ENCODE measurements around the gene KCNJ10.
"Not testable (repeated sequence)": the region's sequence is repeated elsewhere in the genome, so short reads cannot be mapped to it uniquely, and the experiment has no call there.

Gene KCNJ10

DNA sequence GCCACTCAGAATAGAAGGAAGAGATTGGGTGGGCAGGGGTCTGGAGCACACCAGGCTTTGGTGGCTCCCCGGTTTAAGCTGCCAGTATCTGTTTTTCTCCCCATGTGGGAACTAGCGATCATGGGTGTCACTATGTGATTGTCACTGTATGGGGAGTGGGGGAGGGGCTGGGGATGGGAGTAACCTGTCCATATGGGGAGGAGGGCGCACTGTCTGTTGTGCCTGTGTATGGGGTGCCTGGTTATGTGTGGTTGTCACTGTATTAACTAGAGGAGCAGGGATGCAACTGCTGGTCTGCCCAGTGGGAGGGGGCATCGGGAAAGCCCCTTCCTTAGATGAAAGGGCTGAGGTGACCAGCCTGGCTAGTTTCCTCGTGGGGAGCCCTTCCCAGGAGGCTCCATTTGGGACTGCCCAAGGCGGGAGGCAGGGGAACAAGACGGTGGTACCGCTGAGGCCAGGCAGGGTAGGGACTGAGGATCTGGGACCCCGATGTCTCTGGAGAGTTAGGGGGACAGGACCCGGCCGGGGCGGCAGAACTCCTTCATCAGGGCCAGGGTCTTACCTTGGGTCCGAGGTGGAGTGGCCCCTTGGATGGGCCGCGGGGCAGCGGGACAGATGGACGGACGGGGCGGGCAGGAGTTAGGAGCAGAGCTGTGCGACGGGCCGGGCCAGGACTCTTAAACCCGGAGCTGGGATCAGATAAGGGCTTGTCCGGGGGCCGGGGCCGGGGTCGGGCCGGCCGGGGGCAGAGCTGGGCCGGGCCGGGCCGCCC is at the start of gene KCNJ10:
TSS of gene KCNJ10 (minus strand) at position 701 of the 772 bp plus-strand sequence. CDS start 27,628 bp downstream, outside the sequence.
- no peak for DNase-seq

DNA sequence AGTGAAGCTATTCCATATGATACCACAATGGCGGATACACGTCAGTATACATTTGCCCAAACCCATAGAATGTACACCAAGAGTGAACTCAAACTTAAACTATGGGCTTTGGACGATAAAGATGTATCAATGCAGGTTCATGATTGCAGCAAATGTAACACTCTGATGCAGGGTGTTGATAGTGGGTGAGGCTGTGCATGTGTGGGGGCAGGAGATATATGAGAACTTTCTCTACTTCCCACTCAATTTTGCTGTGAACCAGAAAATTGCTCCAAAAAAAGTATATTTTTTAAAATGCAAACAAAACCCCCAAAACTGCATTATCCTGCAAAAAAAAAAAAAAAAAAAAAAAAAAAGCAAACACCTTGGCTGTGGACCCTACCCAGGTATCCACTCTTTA is 49.0 kb upstream of the KCNJ10 start:
- no peak for DNase-seq

- no peak for DNase-seq
Measured at GRCh38 chr1:160117709-160118183, 47.8 kb upstream of the KCNJ10 start.

DNA sequence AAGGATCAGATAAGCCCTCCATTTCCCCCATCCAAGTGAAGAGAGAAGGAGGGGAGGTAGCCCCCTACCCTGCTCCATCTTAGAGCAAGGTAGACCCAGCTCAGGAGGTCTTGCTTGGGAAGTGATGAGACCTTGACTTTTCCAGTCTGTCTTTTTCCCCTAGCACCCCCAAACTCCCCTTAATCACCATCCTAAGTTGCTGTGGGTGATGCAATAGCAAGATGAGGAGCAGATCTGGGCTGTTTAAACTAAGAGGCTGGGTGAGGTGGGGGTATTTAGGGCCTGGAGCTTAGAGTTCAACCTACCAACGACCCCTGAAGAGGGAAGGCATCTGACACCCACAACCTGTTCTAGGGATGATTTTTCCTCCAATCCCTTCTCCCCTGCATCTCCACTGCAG is 47.3 kb upstream of the KCNJ10 start:
- no peak for DNase-seq

GRCh38 chr1:160116283-160117147 is 46.6 kb upstream of the KCNJ10 start:
- no peak for DNase-seq

DNA sequence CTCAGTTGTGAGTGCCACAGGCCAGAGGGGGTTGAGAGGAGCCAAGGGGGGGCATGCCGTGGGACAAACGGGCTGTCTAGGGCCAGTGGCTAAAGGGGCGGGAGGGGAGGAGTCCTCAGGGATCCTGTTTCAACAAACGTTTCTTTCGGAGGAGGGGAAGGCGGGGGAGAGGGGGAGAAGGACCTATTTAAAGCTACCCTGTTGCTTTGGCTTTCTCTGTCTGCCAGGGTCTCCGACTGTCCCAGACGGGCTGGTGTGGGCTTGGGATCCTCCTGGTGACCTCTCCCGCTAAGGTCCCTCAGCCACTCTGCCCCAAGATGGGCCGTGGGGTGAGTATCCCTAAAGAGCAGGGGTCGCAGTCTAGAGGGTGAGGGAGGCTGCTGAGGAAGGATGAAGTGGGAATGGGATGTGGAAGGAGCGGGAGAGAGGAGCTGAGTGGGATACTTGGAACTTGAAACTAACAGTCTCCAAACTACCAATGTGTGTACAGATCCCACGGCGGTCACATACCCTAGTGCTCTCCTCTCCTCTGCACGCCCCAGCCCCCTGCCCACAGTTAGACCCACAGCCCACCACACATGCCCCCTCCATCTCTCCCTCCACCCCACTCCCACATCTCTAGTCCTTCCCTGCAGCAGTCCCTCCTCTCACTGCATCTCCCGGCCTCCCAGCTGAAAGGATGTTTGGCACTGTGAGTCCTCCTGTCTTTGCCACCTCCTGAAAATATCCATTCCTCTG is 45.8 kb upstream of the KCNJ10 start, which contains the start of gene ATP1A2:
TSS of gene ATP1A2 (plus strand) at position 215 of the 738 bp plus-strand sequence. CDS start at position 318, 103 bp downstream.
- no peak for DNase-seq

- DNase-seq = no peak
Measured at GRCh38 chr1:160114085-160114484, 44.1 kb upstream of the KCNJ10 start.

GRCh38 chr1:160113407-160113806 is 43.4 kb upstream of the KCNJ10 start:
- DNase-seq = no peak

DNA sequence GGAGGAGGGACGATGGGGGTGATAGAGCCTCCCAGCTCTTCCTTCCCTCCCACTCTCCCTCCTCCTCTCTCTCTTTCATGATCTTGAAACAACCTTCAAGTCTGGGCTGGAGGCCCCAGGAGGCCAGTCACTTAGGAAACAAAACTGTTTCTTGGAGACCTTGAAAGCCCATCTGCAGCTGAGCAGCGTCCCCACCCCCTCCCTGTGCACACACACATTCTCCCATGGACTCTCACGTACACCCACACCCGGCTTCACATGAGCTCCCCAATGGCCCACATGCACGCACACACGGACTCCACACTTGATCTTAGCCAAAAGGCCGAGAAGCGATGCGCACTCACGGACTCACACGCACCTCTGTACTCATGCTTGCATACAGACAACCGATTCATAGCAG is 42.4 kb upstream of the KCNJ10 start:
- no peak for DNase-seq

DNA sequence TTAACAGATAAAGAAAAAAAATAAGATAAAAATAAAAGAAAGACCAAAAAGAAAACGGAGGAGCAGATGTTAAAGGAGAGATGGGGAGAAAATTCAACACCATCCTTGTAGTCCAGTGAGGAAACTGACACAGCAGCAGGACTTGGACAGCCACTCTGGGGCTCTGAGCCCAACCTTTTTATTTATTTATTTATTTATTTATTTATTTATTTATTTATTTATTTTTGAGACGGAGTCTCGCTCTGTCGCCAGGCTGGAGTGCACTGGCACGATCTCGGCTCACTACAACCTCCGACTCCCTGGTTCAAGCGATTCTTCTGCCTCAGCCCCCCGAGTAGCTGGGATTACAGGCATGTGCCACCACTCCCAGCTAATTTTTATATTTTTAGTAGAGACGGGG is 41.5 kb upstream of the KCNJ10 start:
- not testable (repeated sequence) for DNase-seq

GRCh38 chr1:160109686-160110085 is 39.7 kb upstream of the KCNJ10 start:
- no peak for DNase-seq

DNA sequence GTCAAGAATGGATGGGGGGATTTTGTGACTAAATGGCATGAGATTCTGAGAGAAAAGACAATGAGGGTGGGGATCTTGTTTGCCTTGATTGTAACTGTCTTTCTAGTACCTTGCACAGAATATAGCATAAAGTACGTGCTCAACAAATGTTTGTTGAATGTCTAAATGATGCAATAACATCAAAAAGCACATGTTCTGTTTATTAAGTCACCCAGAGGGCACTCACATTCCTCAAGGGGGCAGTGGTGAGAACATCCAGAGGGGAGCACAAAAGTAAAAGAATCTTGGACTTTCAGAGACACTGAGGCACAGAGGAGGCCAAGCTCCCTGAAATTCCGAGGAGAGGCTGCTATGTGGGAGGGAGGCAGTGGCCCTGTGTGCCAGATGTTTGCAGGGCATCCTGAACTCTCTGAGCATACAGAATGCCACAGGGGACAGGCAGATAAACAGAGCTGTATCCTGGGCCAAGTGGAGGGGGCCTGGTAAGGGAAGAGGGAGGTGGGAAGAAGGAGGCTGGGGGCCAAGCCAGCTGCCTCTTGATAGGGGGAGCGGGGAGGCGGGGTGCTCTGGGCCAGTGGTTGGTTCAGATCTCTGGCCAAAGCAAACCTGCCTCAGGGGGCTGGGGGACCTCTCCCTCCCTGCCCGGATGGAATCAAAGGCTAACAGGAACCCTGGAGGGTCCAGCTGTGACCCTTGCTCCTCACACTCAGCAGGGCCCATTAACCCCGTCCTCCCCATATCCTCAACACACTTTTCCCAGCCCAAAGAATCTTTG is 39.1 kb upstream of the KCNJ10 start:
- DNase-seq = no peak

GRCh38 chr1:160107512-160107911 is 37.6 kb upstream of the KCNJ10 start:
- no peak for DNase-seq

DNA sequence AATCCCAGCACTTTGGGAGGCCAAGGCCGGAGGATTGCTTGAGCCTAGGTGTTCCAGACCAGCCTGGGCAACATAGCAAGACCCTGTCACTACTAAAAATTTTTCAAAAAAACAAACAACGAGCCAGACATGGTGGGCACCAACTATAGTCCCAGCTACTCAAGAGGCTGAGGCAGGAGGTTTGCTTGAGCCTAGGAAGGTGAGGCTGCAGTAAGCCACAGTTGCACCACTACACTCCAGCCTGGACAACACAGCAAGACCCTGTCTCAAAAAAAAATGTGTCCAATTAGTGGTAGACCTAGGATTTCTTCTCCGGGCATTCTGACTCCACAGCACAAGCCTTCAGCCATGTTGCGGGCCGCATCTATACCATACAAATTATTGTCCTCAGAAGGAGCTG is 35.2 kb upstream of the KCNJ10 start:
- no peak for DNase-seq

- no peak for DNase-seq
Measured at GRCh38 chr1:160104486-160104885, 34.5 kb upstream of the KCNJ10 start.

- no peak for DNase-seq
Measured at GRCh38 chr1:160103658-160104408, 33.9 kb upstream of the KCNJ10 start.

DNA sequence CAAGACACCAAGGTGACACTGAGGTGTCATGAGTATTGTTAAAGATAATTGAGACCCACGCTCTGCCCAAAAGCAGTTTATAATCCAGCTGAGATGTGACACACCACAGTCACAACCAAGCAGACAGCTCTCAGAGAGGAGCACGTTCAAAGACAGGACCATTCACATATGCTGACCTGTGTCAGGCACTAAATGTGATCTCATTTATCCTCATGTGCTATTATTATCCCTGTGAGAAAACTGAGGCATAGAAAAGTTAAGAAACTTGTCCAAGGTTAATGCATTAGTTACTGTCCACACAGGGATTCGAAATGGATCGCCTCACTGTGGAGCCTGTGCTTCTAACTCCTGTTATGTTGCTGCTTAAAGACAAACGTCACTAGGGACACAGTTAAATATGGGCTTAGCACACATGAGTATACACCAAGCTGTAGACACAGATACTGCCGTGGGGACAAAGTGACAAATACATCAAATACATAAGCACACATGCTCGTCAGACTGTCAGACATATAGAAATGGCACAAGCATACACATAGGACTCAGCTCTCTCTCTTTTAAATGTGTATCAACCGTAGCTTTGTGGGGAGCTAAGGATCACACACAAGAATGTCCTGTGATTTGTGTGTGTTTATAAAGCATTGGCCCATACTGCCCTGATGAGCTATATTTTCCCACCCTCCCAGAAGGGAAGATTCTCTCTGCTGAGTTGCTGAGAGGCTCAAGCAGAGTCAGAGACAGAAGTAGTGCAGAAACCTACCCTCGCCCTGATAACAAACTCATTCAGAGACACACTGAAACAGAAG is 32.0 kb upstream of the KCNJ10 start:
- no peak for DNase-seq

DNA sequence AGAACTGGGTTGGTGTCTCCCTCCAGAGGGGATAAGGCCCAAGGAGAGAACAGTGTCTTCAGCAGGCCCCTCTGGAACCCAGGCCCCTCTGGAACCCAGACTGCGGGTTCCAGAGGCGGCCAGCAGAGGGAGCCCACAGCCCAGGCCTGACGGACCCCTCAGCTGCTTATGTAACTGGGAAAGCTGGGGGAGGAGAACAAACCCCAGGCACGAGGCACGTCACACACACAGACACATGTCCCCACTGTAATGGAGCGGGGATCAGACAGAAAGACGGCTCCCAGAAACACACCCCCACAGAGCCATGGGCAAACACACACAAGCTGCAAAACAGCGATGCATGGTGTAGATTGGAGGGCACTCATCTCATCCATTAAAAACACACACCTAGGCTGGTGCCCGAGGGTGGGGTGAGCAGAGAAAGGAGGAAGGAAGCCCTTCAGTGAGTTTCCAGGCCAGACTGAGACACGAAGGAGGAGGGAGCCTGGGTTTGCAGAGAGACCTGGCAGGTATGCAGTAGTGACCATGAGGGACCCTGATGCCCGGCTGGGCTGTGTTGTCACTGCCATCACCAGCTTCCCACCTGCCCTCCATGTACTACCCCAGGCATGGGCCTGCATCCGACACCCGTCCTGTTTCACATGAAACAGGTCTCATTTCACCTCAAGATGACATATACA is 31.2 kb upstream of the KCNJ10 start:
- DNase-seq = peak; percentile 40

DNA sequence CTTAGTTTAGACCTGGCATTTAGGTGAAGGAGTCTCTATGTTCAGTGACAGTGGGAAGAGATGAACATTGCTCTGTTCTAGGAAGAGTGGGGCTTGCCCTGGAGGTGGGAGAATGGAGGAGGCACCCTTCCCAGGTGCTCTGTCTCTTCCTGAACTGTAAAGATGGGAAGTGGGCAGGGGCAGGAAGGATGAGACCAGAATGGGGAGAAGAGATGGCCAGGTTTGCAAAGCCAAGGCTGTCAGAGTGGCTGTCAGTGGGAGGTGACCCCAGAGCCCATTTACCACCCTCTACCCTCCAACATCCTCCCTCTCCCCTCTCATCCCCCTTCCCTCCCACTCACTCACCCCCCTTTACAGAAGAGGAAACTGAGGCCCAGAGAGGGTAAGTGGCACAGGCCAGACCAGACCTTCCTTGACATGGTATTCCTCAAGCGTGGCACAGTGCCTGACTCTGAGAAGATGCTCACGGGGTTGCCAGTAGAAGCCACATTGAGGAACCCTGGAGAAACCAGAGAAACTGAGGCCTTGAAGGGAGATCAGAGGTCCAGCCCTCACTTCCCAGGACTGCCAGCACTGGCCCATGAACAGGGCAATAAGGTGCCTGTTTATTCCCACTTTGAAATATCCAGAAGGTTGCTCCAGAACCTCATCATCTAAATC is 29.9 kb upstream of the KCNJ10 start:
- DNase-seq = no peak

Data from NCI-H1092 (cell line).